ENCODE data around the gene SMCR8.
"Not testable (repeated sequence)": the region's sequence is repeated elsewhere in the genome, so short reads cannot be mapped to it uniquely, and the experiment has no call there.

The SMCR8 gene

GRCh38 chr17:18318117-18318516 lies 3.0 kb downstream of the SMCR8 start:
- DNase-seq, result no peak

GRCh38 chr17:18318771-18319450 lies 3.8 kb downstream of the SMCR8 start:
- no peak for DNase-seq

GRCh38 chr17:18319604-18320256 lies 4.6 kb downstream of the SMCR8 start:
- peak in 1 of 3 experiments; percentile 36 for DNase-seq

GRCh38 chr17:18320301-18320700 lies 5.2 kb downstream of the SMCR8 start:
- DNase-seq, result no peak

- no peak for DNase-seq
Measured at GRCh38 chr17:18321309-18321708, 6.2 kb downstream of the SMCR8 start.

GRCh38 chr17:18322522-18322921 lies 7.4 kb downstream of the SMCR8 start:
- DNase-seq, result no peak

GRCh38 chr17:18323007-18323406 lies 7.9 kb downstream of the SMCR8 start:
- no peak for DNase-seq

GRCh38 chr17:18323507-18324139 lies 8.5 kb downstream of the SMCR8 start:
- no peak for DNase-seq

GRCh38 chr17:18324140-18325050 lies 9.3 kb downstream of the SMCR8 start:
- no peak for DNase-seq

GRCh38 chr17:18326039-18326438 lies 10.9 kb downstream of the SMCR8 start:
- no peak for DNase-seq

GRCh38 chr17:18326572-18326971 lies 11.5 kb downstream of the SMCR8 start:
- no peak for DNase-seq

GRCh38 chr17:18327093-18327492 lies 12.0 kb downstream of the SMCR8 start:
- DNase-seq, result no peak

- no peak for DNase-seq
Measured at GRCh38 chr17:18327556-18327955, 12.5 kb downstream of the SMCR8 start.

- no peak for DNase-seq
Measured at GRCh38 chr17:18328643-18329204, 13.6 kb downstream of the SMCR8 start.

- DNase-seq, result no peak
Measured at GRCh38 chr17:18331879-18332278, 16.8 kb downstream of the SMCR8 start.

GRCh38 chr17:18332909-18333489 lies 17.9 kb downstream of the SMCR8 start:
- DNase-seq, result no peak

- DNase-seq, result not testable (repeated sequence)
Measured at GRCh38 chr17:18338158-18338557, 23.1 kb downstream of the SMCR8 start.

GRCh38 chr17:18339933-18340332 lies 24.8 kb downstream of the SMCR8 start:
- no peak for DNase-seq

- no peak for DNase-seq
Measured at GRCh38 chr17:18344021-18344420, 28.9 kb downstream of the SMCR8 start.

GRCh38 chr17:18353541-18353940 lies 38.4 kb downstream of the SMCR8 start:
- DNase-seq, result no peak

- DNase-seq, result no peak
Measured at GRCh38 chr17:18356624-18357023, 41.5 kb downstream of the SMCR8 start.

- DNase-seq, result no peak
Measured at GRCh38 chr17:18360518-18360917, 45.4 kb downstream of the SMCR8 start.

Data from NCI-H1417 (cell line).